Lower lobe of right lung (tissue), 2 donors: Measurements from ENCODE around the gene DEPP1. TPM values are rescaled to one million over a fixed set of nuclear protein-coding genes. Genes with fewer than 3 reads are reported as not detected.

Experiments used
- ATAC-seq, 2 donors: fragments of 200-7000 bp; cut with Tn5 transposase; one replicate each; pipeline ENCODE4 v1.9.1; 2020 to 2022; ENCODE audit warnings: mild to moderate bottlenecking in 2 of 2, moderate library complexity in 2 of 2
- DNase-seq: peaks from one replicate; pipeline ENCODE4 v3.0.0-alpha.2; 2020
- H3K27ac ChIP-seq: fragments of 200-600 bp; one replicate; pipeline ENCODE4 v1.8.0; 2022
- H3K27me3 ChIP-seq: fragments of 200-600 bp; one replicate; pipeline ENCODE4 v1.8.0; 2022; ENCODE audit warnings: low read depth
- H3K36me3 ChIP-seq: fragments of 200-600 bp; one replicate; pipeline ENCODE4 v1.8.0; 2022; ENCODE audit warnings: mild to moderate bottlenecking
- H3K4me1 ChIP-seq: fragments of 200-600 bp; one replicate; pipeline ENCODE4 v1.8.0; 2022
- H3K4me3 ChIP-seq: fragments of 200-600 bp; one replicate; pipeline ENCODE4 v1.8.0; 2022; ENCODE audit warnings: mild to moderate bottlenecking
- H3K9me3 ChIP-seq: fragments of 200-600 bp; one replicate; pipeline ENCODE4 v1.8.0; 2022
- CTCF ChIP-seq: fragments of 200-600 bp; IDR thresholded peaks from one replicate; pipeline ENCODE4 v1.8.0; 2022; ENCODE audit warnings: antibody characterized with exemption, mild to moderate bottlenecking
- intact Hi-C: fragments of 100-400 bp; cut with DNase I; formaldehyde crosslinking; loops from one replicate; pipeline ENCODE4 v1.11.0; 2022
- total RNA-seq: library from RNA; stranded (reverse); fragmentation: NEBNext Ultra II Directional; extraction: Animal tissue kit (Norgen Biotek cat#: 25700); gene quantifications from one replicate; pipeline ENCODE4 v1.2.1, GENCODE V29; 2021
- donor health status: DM: no; HTN: yes; CAD: no; lungs with severe emphysema.

The DEPP1 gene
- total RNA-seq, 1 donor from 2014 or later: 108 TPM

- TF ChIP-seq CTCF: no peak
- no peak overlapping the region for H3K4me3 ChIP-seq
- no peaks in the 10 kb centered on the region for H3K9me3 ChIP-seq
- DNase-seq (no peak), ATAC-seq (no peak)
- no peaks in the 10 kb centered on the region for H3K27me3 ChIP-seq
- H3K36me3 ChIP-seq: peaks cover 79% of the 10 kb centered on the region
- intact Hi-C loops: no loop called here
- no peak overlapping the region for H3K27ac ChIP-seq
- peaks cover 66% of the 10 kb centered on the region for H3K4me1 ChIP-seq
These were observed 10.5 kb upstream of the DEPP1 start for GRCh38 chr10:44988957-44989585.

DNA sequence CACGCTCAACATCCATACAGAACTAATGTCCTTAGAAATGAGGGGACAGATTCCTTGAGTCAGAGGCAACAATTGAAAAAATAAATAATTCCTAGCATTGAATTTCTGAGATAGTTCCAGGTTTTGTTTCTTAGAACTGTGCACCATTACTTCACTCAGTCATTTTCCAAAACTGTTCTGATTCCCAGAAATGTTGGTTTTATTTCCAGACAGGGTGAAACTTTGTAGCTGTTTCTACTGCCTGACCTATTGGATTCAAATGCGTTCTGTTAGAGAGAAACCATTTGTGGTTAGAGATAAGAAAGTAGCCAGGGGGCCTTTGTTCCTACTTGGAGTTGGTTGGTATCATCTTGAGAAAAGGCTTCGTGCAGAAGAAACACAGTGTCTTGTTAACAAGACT is 8.1 kb upstream of the DEPP1 start:
- intact Hi-C loops: no loop called here
- no peak for DNase-seq
- Histone ChIP-seq H3K4me1 (peaks cover 69% of the 10 kb centered on the region), H3K27ac (peak overlapping the region; percentile 72), H3K36me3 (peaks cover 58% of the 10 kb centered on the region), H3K27me3 (no peaks in the 10 kb centered on the region), H3K4me3 (no peak overlapping the region), H3K9me3 (no peaks in the 10 kb centered on the region)
- no peak for ATAC-seq
- TF ChIP-seq CTCF: no peak

DNA sequence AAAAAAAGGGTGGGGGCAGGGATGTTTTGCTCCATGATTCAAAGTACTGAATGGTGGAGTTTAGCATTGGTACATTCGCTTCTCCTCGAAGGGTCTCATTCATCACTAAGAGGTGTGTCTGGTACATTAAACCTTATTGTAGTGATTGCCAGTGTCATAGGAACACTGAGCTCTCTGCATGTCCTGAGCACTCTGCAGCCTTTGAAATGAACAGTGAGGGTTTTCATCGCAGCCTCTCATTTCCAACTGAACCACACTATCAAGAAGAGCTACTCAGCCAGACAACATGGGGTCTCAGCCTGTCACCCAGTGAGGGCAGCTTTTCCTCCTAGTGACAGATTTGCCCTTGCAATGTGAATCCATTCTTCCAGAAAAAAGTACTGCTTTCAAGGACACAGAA is 7.6 kb upstream of the DEPP1 start:
- no peak for DNase-seq
- Histone ChIP-seq H3K27me3 (no peaks in the 10 kb centered on the region), H3K9me3 (no peaks in the 10 kb centered on the region), H3K4me1 (peaks cover 69% of the 10 kb centered on the region), H3K27ac (peak overlapping the region; percentile 72), H3K4me3 (no peak overlapping the region), H3K36me3 (peaks cover 54% of the 10 kb centered on the region)
- no peak for TF ChIP-seq CTCF
- ATAC-seq: no peak
- intact Hi-C loops: no loop called here

DNA sequence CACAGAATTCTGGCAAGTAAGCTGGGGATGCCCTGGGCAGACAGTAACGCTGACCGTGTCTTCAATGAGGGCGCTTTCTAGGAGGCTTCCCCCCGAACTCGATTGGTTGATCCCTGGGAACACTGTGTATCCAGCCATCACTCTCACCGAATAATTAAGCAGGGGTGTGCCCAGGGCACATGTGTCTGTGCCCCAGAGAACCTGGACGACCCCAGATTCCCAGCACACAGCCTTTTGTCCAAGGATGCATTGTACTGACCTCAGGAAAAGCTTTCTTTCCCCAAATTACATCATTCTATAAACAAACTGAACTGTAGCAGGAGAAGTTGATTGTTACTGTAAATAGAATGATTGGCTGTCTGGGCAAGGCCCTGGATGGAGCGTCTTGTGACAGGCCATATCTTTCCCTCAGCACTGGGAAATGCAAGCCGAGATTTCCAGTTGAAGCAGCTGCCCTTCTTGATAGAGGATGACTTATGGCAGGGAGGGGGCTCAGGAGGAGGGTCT is 6.6 kb upstream of the DEPP1 start:
- Histone ChIP-seq H3K27ac (peak overlapping the region; percentile 72), H3K9me3 (no peaks in the 10 kb centered on the region), H3K4me1 (peaks cover 70% of the 10 kb centered on the region), H3K27me3 (no peaks in the 10 kb centered on the region), H3K4me3 (no peak overlapping the region), H3K36me3 (peaks cover 48% of the 10 kb centered on the region)
- no peak for DNase-seq
- ATAC-seq: peak; percentile 29 to 49
- intact Hi-C loops: no loop called here
- no peak for TF ChIP-seq CTCF

DNA sequence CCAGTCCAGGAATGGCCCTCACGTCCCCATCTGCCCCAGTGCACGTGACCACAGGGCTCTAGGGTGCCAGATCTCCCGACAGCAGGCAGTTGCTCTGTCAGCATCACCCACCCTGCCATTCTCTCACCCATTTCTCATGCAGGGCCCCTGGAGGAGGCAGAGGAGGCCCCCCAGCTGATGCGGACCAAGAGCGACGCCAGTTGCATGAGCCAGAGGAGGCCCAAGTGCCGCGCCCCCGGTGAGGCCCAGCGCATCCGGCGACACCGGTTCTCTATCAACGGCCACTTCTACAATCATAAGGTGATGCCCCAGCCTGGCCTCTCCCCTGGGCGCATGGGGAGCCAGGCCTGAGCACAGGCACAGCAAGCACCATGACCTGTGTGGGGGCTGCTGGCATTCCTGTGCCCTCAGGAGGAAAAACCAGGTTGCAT is 6.1 kb upstream of the DEPP1 start:
- H3K9me3 ChIP-seq: no peaks in the 10 kb centered on the region
- ATAC-seq (no peak), DNase-seq (no peak)
- H3K27ac ChIP-seq: peak overlapping the region; percentile 72
- intact Hi-C loops: no loop called here
- no peak for TF ChIP-seq CTCF
- peaks cover 76% of the 10 kb centered on the region for H3K4me1 ChIP-seq
- H3K27me3 ChIP-seq: no peaks in the 10 kb centered on the region
- H3K4me3 ChIP-seq: no peak overlapping the region
- H3K36me3 ChIP-seq: peaks cover 43% of the 10 kb centered on the region
